Gastroesophageal sphincter (tissue), 4 donors: ENCODE data around the gene TREH. TPM values are rescaled to one million over a fixed set of nuclear protein-coding genes. Genes with fewer than 3 reads are reported as not detected.

Experiments used
- ATAC-seq: fragments of 150-250 bp; one replicate; pipeline ENCODE4 v1.9.1; 2016; ENCODE audit warnings: mild to moderate bottlenecking, moderate library complexity
- H3K27ac ChIP-seq, 4 donors: fragments of 200-600 bp; sonication (generic) in 3 of 4; 1 replicate in 3 of 4; 2 replicates in 1 of 4; pipeline ENCODE4 v1.5.1; 2016 to 2019
- H3K27me3 ChIP-seq: fragments of 200-600 bp; sonication (generic); one replicate; pipeline ENCODE4 v1.5.1; 2019
- H3K36me3 ChIP-seq, 2 donors: fragments of 200-600 bp; sonication (generic); one replicate each; pipeline ENCODE4 v1.5.1; 2019; ENCODE audit warnings: control low read depth in 1 of 2
- H3K4me1 ChIP-seq, 3 donors: fragments of 200-600 bp; sonication (generic); 1 replicate in 2 of 3; 2 replicates in 1 of 3; pipeline ENCODE4 v1.5.1; 2016 to 2019; ENCODE audit warnings: control low read depth in 2 of 3
- H3K4me3 ChIP-seq, 2 donors: fragments of 200-600 bp; sonication (generic); one replicate each; pipeline ENCODE4 v1.5.1; 2019; ENCODE audit warnings: mild to moderate bottlenecking in 1 of 2, moderate library complexity in 1 of 2
- H3K9me3 ChIP-seq, 3 donors: fragments of 200-600 bp; sonication (generic); one replicate each; pipeline ENCODE4 v1.5.1; 2017 to 2019; ENCODE audit warnings: control low read depth in 2 of 3
- CTCF ChIP-seq, 4 experiments: fragments of 200-600 bp in 2 of 4; fragments of 450-650 bp in 2 of 4; sonication (generic) in 1 of 4; IDR thresholded peaks; one replicate each; pipeline ENCODE4 v1.5.1; 2017 to 2019; ENCODE audit warnings: antibody characterized with exemption in 4 of 4, mild to moderate bottlenecking in 2 of 4, moderate library complexity in 2 of 4
- EP300 ChIP-seq: sonication (generic); formaldehyde crosslinking; IDR thresholded peaks from one replicate; pipeline ENCODE4 v1.6.1; 2017; ENCODE audit warnings: antibody characterized with exemption, mild to moderate bottlenecking
- POLR2A ChIP-seq, 2 donors: fragments of 450-650 bp; IDR thresholded peaks; one replicate each; pipeline ENCODE4 v1.6.1; 2017; ENCODE audit warnings: antibody characterized with exemption in 2 of 2, mild to moderate bottlenecking in 2 of 2, moderate library complexity in 1 of 2
- POLR2AphosphoS5 ChIP-seq: sonication (generic); formaldehyde crosslinking; IDR thresholded peaks from one replicate; pipeline ENCODE4 v1.6.1; 2017; ENCODE audit warnings: antibody characterized with exemption
- WGBS, 2 donors: methylation state at CpG; one replicate each; pipeline ENCODE4 v1.1.5; 2018; ENCODE audit warnings: low coverage in 1 of 2; 5-methylcytosine and 5-hydroxymethylcytosine counted together
- total RNA-seq, 4 donors: library from RNA; depleted of rRNA; stranded (reverse); fragments of >200 nt; gene quantifications; one replicate each; pipeline ENCODE4 v1.1.0, GENCODE V29; 2016

Gene TREH
- total RNA-seq, 4 donors from 2014 or later = not detected

DNA sequence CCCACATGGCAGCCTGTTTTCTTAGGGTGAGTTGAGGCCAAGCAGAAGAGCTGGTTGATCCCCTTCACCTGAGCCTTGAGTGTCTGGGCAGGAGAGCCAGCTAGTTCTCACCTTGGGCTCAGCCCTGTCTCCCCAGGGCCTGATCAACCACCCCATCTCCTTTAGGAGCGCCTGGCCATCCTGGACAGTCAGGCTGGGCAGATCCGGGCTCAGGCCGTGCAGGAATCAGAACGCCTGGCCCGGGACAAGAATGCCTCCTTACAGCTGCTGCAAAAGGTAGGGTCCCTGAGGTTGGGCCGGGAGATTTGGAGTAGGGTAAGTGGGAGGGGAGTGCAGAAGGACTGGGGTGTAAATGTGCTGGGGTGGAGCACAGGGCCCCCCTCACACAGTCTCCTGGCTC, 40.7 kb downstream of the TREH start:
- no peaks in the 10 kb centered on the region for H3K9me3 ChIP-seq
- peaks cover 0 to 80% of the 10 kb centered on the region in 2 donors for H3K36me3 ChIP-seq
- H3K27me3 ChIP-seq = no peaks in the 10 kb centered on the region
- no peak for ATAC-seq
- WGBS, 2 donors = no CpG with 5 or more reads among the region's 6 CpGs
- TF ChIP-seq POLR2AphosphoS5 (no peak), POLR2A (IDR thresholded peaks at IDR 0.05) (no peak), EP300 (no peak), CTCF (IDR thresholded peaks at IDR 0.05) (no peak)
- H3K4me1 ChIP-seq = peaks cover 4 to 67% (median 17%) of the 10 kb centered on the region in 3 donors
- peak overlapping the region in 2 of 4 donors; percentile 14 to 24 for H3K27ac ChIP-seq
- no peak overlapping the region for H3K4me3 ChIP-seq

DNA sequence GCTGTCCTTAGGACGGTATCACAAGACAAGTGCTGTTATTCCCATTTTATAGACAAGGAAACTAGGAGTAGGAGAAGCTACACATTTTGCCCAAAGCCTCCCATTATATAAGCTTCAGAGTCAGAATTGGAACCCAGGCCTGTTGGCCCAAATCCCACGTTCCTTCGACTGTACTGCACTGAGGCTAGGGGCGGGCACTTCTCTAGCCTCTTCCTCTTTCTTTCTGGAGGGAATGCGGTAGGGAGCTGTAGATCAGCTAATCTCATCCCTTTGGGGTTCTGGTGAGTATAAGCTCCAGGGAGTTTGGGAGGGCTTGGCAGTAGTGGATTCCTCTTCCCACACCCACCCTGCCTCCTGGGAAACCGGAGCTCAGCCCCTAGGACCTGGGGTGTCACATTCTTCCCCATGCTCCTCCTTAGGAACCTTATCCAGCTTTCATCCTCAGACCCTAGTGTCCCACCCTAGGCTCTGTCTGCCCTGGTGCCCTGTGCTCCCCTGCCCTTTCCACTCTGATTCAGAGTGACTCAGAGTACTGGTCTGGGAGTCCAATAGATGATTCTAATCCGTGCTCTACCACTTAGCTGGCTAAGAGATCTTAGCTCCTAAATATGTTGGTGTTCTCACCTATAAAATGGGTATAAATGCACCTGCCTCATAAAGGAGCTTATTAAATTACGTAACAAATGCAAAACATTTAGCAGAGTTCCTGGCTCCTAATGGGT, 42.7 kb downstream of the TREH start:
- Histone ChIP-seq H3K27me3 (no peaks in the 10 kb centered on the region), H3K4me1 (peaks cover 4 to 85% (median 27%) of the 10 kb centered on the region in 3 donors), H3K4me3 (no peak overlapping the region), H3K27ac (peak overlapping the region in 1 of 4 donors; percentile 30), H3K36me3 (peaks cover 0 to 76% of the 10 kb centered on the region in 2 donors), H3K9me3 (no peaks in the 10 kb centered on the region)
- TF ChIP-seq POLR2A (IDR thresholded peaks at IDR 0.05) = no peak
- TF ChIP-seq CTCF (IDR thresholded peaks at IDR 0.05) = no peak
- TF ChIP-seq POLR2AphosphoS5 = no peak
- no peak for TF ChIP-seq EP300
- ATAC-seq = no peak
- 71 to 88% methylated on average over 3 to 5 of the region's 8 CpGs for WGBS, 2 donors

GRCh38 chr11:118635642-118636041, 43.8 kb downstream of the TREH start:
- H3K4me1 ChIP-seq = peaks cover 4 to 85% (median 27%) of the 10 kb centered on the region in 3 donors
- no peaks in the 10 kb centered on the region for H3K27me3 ChIP-seq
- peak overlapping the region in 1 of 2 donors; percentile 51 for H3K4me3 ChIP-seq
- no peak for TF ChIP-seq EP300
- TF ChIP-seq CTCF (IDR thresholded peaks at IDR 0.05) = no peak
- no peak for TF ChIP-seq POLR2A (IDR thresholded peaks at IDR 0.05)
- no peak for TF ChIP-seq POLR2AphosphoS5
- no peaks in the 10 kb centered on the region for H3K9me3 ChIP-seq
- 29 to 32% methylated on average over 2 of the region's 2 CpGs for WGBS, 2 donors
- peaks cover 0 to 76% of the 10 kb centered on the region in 2 donors for H3K36me3 ChIP-seq
- no peak for ATAC-seq
- H3K27ac ChIP-seq = peak overlapping the region; percentile 69 to 90 (median 85)

GRCh38 chr11:118635237-118635591, 44.2 kb downstream of the TREH start:
- peak overlapping the region; percentile 34 to 51 for H3K4me3 ChIP-seq
- peak; percentile 51 for ATAC-seq
- H3K36me3 ChIP-seq = peaks cover 0 to 76% of the 10 kb centered on the region in 2 donors
- TF ChIP-seq CTCF (IDR thresholded peaks at IDR 0.05) (no peak), POLR2AphosphoS5 (no peak), EP300 (no peak), POLR2A (IDR thresholded peaks at IDR 0.05) (no peak)
- H3K27ac ChIP-seq = peak overlapping the region; percentile 69 to 90 (median 85)
- no peaks in the 10 kb centered on the region for H3K27me3 ChIP-seq
- H3K4me1 ChIP-seq = peaks cover 4 to 85% (median 27%) of the 10 kb centered on the region in 3 donors
- WGBS, 2 donors = 0 to 41% methylated on average over 1 to 4 of the region's 15 CpGs
- H3K9me3 ChIP-seq = no peaks in the 10 kb centered on the region
